Osteoblast (primary cell): ENCODE measurements around the gene ALDH18A1. TPM values are rescaled to one million over a fixed set of nuclear protein-coding genes. Genes with fewer than 3 reads are reported as not detected.

Experiments
- DNase-seq: peaks from one replicate; pipeline ENCODE4 v3.0.0; 2011; ENCODE audit warnings: low spot score, mixed read lengths; ENCODE audit not compliant: insufficient read length; ENCODE audit errors: missing footprints
- H2AFZ ChIP-seq: 2 replicates; pipeline ENCODE4 v1.6.0; 2011; ENCODE audit warnings: mild to moderate bottlenecking, low read length
- H3K27ac ChIP-seq: 2 replicates; pipeline ENCODE4 v1.5.1; 2011; ENCODE audit warnings: mild to moderate bottlenecking, low read depth, low read length, moderate library complexity
- H3K27me3 ChIP-seq: 2 replicates; pipeline ENCODE4 v1.6.0; 2012; ENCODE audit warnings: mild to moderate bottlenecking, control low read depth, inconsistent platforms, low read length, moderate library complexity; ENCODE audit not compliant: insufficient read depth
- H3K36me3 ChIP-seq: 2 replicates; pipeline ENCODE4 v1.5.1; 2011; ENCODE audit warnings: mild to moderate bottlenecking, low read length, control low read depth, moderate library complexity; ENCODE audit not compliant: insufficient read depth
- H3K4me1 ChIP-seq: 2 replicates; pipeline ENCODE4 v1.5.1; 2011; ENCODE audit warnings: mild to moderate bottlenecking, low read length, control low read depth, moderate library complexity; ENCODE audit not compliant: insufficient read depth
- H3K4me2 ChIP-seq: 2 replicates; pipeline ENCODE4 v1.6.0; 2011; ENCODE audit warnings: mild to moderate bottlenecking, low read length; ENCODE audit not compliant: insufficient read depth
- H3K4me3 ChIP-seq: fragments of 200-600 bp; sonication (generic); 3 replicates; pipeline ENCODE4 v1.5.1; 2012; ENCODE audit warnings: mild to moderate bottlenecking, low read length, inconsistent platforms; ENCODE audit not compliant: insufficient read depth
- H3K79me2 ChIP-seq: 2 replicates; pipeline ENCODE4 v1.6.0; 2012; ENCODE audit warnings: mild to moderate bottlenecking, low read length, control low read depth, inconsistent platforms; ENCODE audit not compliant: insufficient read depth
- H3K9me3 ChIP-seq: 2 replicates; pipeline ENCODE4 v1.5.1; 2011; ENCODE audit warnings: low read depth, low read length, control low read depth
- H4K20me1 ChIP-seq: 2 replicates; pipeline ENCODE4 v1.6.0; 2012; ENCODE audit warnings: mild to moderate bottlenecking, low read length, control low read depth; ENCODE audit not compliant: insufficient read depth
- total RNA-seq: library from RNA; depleted of rRNA; stranded (reverse); fragments of >200 nt; gene quantifications from 2 replicates; pipeline ENCODE4 v1.2.3, GENCODE V29; 2012
- TF ChIP-seq, protein P1 (sequence below): IDR thresholded peaks from 2 replicates; pipeline ENCODE4 v1.5.1; 2011; ENCODE audit warnings: mild to moderate bottlenecking, low read depth, low read length, moderate library complexity; ENCODE audit errors: extremely low read depth

Gene ALDH18A1
- total RNA-seq, 1 donor = 98.4 TPM

DNA sequence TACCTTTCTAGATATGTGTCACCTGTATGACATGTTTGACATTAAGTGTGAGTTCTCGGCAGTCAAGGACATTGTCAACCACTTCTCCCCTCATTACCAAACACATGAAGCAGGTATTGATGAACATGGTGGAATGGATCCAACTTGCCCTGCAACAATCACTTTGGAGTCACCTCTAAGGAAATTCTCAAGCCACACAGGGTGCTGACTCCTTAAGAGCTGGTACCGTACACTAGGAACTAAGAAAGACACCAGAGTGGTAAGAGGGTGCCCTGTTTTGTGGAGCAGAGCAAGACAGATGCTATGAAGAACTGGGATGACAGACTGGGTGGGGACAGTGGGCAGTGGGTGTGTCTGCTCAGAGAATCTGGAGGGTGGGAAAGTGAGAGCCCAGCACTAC lies 77.9 kb downstream of the ALDH18A1 start:
- Histone ChIP-seq H3K27ac (no peak overlapping the region), H3K36me3 (no peaks in the 10 kb centered on the region), H3K4me1 (no peaks in the 10 kb centered on the region), H3K79me2 (no peaks in the 10 kb centered on the region), H3K27me3 (no peaks in the 10 kb centered on the region), H3K4me2 (no peak overlapping the region), H4K20me1 (no peaks in the 10 kb centered on the region), H3K9me3 (no peaks in the 10 kb centered on the region), H2AFZ (no peak overlapping the region), H3K4me3 (no peak overlapping the region)
- TF ChIP-seq, protein P1, sequence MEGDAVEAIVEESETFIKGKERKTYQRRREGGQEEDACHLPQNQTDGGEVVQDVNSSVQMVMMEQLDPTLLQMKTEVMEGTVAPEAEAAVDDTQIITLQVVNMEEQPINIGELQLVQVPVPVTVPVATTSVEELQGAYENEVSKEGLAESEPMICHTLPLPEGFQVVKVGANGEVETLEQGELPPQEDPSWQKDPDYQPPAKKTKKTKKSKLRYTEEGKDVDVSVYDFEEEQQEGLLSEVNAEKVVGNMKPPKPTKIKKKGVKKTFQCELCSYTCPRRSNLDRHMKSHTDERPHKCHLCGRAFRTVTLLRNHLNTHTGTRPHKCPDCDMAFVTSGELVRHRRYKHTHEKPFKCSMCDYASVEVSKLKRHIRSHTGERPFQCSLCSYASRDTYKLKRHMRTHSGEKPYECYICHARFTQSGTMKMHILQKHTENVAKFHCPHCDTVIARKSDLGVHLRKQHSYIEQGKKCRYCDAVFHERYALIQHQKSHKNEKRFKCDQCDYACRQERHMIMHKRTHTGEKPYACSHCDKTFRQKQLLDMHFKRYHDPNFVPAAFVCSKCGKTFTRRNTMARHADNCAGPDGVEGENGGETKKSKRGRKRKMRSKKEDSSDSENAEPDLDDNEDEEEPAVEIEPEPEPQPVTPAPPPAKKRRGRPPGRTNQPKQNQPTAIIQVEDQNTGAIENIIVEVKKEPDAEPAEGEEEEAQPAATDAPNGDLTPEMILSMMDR = no peak
- no peak for DNase-seq

DNA sequence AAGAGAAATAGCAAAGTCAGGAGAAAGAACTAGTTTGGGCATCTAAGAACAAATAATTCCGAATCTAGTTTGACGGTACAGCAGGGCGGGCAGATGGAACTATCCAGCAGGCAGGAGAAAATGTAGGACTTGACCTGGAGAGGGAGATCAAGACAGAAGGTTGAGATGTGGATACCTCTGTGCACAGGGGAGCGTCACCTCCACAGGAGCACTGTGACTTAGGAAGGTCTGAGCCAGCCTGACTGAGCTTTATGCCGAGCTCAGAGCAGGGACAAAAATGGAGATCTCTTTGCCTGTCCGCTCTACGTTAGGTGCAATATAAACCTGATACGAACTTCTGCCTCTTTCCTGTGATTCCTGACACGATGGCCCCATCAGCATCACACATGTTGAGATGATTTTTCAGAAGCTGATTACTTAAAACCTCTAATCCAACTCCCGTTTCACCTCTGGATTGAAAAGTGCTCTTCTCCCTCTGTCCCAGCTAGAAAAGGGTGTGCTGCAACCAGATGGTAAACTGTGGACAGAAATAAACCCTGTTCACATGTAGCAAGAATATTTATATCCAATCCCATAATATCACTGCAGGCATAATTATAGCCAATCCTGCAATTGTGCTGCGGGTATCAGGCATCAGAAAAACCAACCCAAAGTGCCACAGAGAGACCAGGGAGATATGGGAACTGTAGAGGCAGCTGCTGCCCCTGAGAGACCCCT lies 81.7 kb downstream of the ALDH18A1 start:
- Histone ChIP-seq H3K79me2 (no peaks in the 10 kb centered on the region), H2AFZ (no peak overlapping the region), H3K36me3 (no peaks in the 10 kb centered on the region), H3K4me1 (no peaks in the 10 kb centered on the region), H4K20me1 (no peaks in the 10 kb centered on the region), H3K9me3 (no peaks in the 10 kb centered on the region), H3K4me2 (no peak overlapping the region), H3K27ac (no peak overlapping the region), H3K27me3 (peaks cover 5% of the 10 kb centered on the region), H3K4me3 (no peak overlapping the region)
- no peak for DNase-seq
- TF ChIP-seq, protein P1 = no peak

DNA sequence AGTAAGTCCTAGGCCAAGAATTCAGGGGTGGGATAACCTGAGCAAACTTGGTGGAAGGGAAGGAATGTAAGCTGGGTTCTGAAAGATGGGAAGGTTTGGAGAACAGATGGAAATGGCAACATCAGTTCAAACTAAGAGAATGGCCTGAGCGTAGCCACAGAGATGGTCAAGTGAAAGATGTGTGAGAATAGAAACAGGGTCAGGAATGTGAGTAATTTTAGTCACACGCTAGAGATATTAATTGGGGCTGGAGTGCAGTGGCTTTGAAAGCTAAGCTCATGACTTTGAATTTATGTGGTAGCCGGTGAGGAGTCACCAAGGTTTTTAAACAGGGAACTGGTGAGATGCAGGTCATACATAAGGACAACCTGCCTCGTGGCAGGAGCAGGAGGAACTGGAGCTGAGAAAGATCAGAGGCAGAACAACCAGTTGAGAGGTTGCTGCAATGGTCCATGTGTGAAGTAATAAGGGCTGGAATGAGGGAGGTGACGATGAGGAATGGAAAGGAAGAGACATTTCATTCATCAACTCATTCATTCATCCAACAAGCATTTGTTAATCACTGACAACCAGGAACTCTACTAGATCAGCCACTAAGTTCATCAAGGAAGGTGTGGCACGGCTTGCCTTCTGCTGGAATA lies 82.4 kb downstream of the ALDH18A1 start:
- Histone ChIP-seq H2AFZ (no peak overlapping the region), H3K36me3 (no peaks in the 10 kb centered on the region), H3K79me2 (no peaks in the 10 kb centered on the region), H3K4me1 (no peaks in the 10 kb centered on the region), H3K4me2 (no peak overlapping the region), H4K20me1 (no peaks in the 10 kb centered on the region), H3K9me3 (no peaks in the 10 kb centered on the region), H3K27ac (no peak overlapping the region), H3K4me3 (no peak overlapping the region), H3K27me3 (peaks cover 5% of the 10 kb centered on the region)
- no peak for DNase-seq
- TF ChIP-seq, protein P1 = no peak

DNA sequence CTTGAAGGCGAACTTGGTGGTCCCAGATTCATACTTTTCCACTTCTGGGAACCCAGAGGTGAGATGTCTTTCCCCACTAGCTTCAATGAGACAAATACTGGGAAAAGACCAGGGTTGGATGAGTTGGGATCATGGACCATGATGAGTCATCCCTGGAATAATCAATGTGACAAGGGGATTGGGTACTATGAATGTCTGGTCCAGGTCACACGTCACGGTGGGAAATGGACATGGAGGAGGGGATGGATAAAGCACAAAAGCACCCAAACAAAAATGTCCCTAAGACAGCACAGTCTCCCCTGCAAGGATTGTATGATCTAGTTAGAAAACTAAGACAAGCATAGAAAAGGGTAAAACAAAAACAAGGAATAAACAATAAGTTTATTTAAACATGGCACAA lies 83.0 kb downstream of the ALDH18A1 start:
- no peak overlapping the region for H2AFZ ChIP-seq
- H4K20me1 ChIP-seq = no peaks in the 10 kb centered on the region
- H3K4me3 ChIP-seq = no peak overlapping the region
- no peaks in the 10 kb centered on the region for H3K79me2 ChIP-seq
- no peaks in the 10 kb centered on the region for H3K36me3 ChIP-seq
- H3K4me2 ChIP-seq = no peak overlapping the region
- H3K9me3 ChIP-seq = no peaks in the 10 kb centered on the region
- TF ChIP-seq, protein P1 = no peak
- no peak for DNase-seq
- H3K27ac ChIP-seq = no peak overlapping the region
- H3K27me3 ChIP-seq = peaks cover 5% of the 10 kb centered on the region
- H3K4me1 ChIP-seq = no peaks in the 10 kb centered on the region
